ENCODE data around the gene PCBP3.
A peak's percentile ranks its signal among the peaks of the same experiment; 100 is the strongest.

The PCBP3 gene

GRCh38 chr21:45954261-45954660 lies 310.7 kb downstream of the PCBP3 start:
- Histone ChIP-seq H2BK15ac (ENCODE audit: low read depth, poor library complexity, severe bottlenecking) (no peak overlapping the region), H3K18ac (ENCODE audit: low read depth in 1 of 2, low read length in 2 of 2) (no peak overlapping the region), H3K4me1 (ENCODE audit: control insufficient read depth, insufficient read depth, low read depth, low read length) (peaks cover 12% of the 10 kb centered on the region), H3K36me3 (ENCODE audit: control insufficient read depth in 1 of 2, insufficient read depth in 2 of 2, low read depth in 1 of 2, low read length in 2 of 2) (no peaks in the 10 kb centered on the region), H3K4me2 (ENCODE audit: low read length, poor library complexity, severe bottlenecking) (no peak overlapping the region), H2BK120ac (ENCODE audit: low read depth, low read length) (no peak overlapping the region), H3K9me3 (ENCODE audit: control insufficient read depth, low read length) (no peaks in the 10 kb centered on the region), H4K91ac (ENCODE audit: low read length) (no peak overlapping the region), H3K4me3 (ENCODE audit: insufficient read depth in 1 of 2, low read depth in 1 of 2, low read length in 2 of 2) (peak overlapping the region in 1 of 2 experiments; percentile 32), H3K23ac (ENCODE audit: low read length in 2 of 2) (no peak overlapping the region), H3K9ac (ENCODE audit: low read length) (peak overlapping the region; percentile 88), H3K27me3 (ENCODE audit: control insufficient read depth in 1 of 2, insufficient read depth in 1 of 2, low read length in 2 of 2) (peaks cover 0 to 4% of the 10 kb centered on the region in 2 experiments), H2AK5ac (ENCODE audit: low read length, severe bottlenecking) (no peak overlapping the region), H2AFZ (ENCODE audit: low read depth, low read length) (no peak overlapping the region), H3K79me1 (replicated peaks; ENCODE audit: low read length, poor library complexity, severe bottlenecking) (no peaks in the 10 kb centered on the region), H3K14ac (ENCODE audit: low read length in 2 of 2) (no peak overlapping the region), H2BK12ac (ENCODE audit: low read length in 2 of 2) (no peak overlapping the region), H2BK5ac (ENCODE audit: low read depth, low read length, poor library complexity, severe bottlenecking) (no peak overlapping the region), H3K27ac (ENCODE audit: low read length, poor library complexity, severe bottlenecking) (no peak overlapping the region), H4K8ac (ENCODE audit: low read length) (no peak overlapping the region), H3K4ac (ENCODE audit: low read depth in 1 of 2, low read length in 2 of 2) (no peak overlapping the region)
- 41% methylated on average over 12 of the region's 12 CpGs for WGBS
- peak; percentile 36 for DNase-seq

- Histone ChIP-seq H4K91ac (ENCODE audit: low read length) (no peak overlapping the region), H3K4me1 (ENCODE audit: control insufficient read depth, insufficient read depth, low read depth, low read length) (peaks cover 10% of the 10 kb centered on the region), H2AK5ac (ENCODE audit: low read length, severe bottlenecking) (no peak overlapping the region), H3K27ac (ENCODE audit: low read length, poor library complexity, severe bottlenecking) (no peak overlapping the region), H3K27me3 (ENCODE audit: control insufficient read depth in 1 of 2, insufficient read depth in 1 of 2, low read length in 2 of 2) (peaks cover 0 to 7% of the 10 kb centered on the region in 2 experiments), H2AFZ (ENCODE audit: low read depth, low read length) (no peak overlapping the region), H3K9me3 (ENCODE audit: control insufficient read depth, low read length) (no peaks in the 10 kb centered on the region), H3K79me1 (replicated peaks; ENCODE audit: low read length, poor library complexity, severe bottlenecking) (no peaks in the 10 kb centered on the region), H3K4ac (ENCODE audit: low read depth in 1 of 2, low read length in 2 of 2) (no peak overlapping the region), H3K36me3 (ENCODE audit: control insufficient read depth in 1 of 2, insufficient read depth in 2 of 2, low read depth in 1 of 2, low read length in 2 of 2) (no peaks in the 10 kb centered on the region), H2BK12ac (ENCODE audit: low read length in 2 of 2) (no peak overlapping the region), H3K4me2 (ENCODE audit: low read length, poor library complexity, severe bottlenecking) (no peak overlapping the region), H4K8ac (ENCODE audit: low read length) (no peak overlapping the region), H3K18ac (ENCODE audit: low read depth in 1 of 2, low read length in 2 of 2) (no peak overlapping the region), H2BK120ac (ENCODE audit: low read depth, low read length) (no peak overlapping the region), H2BK5ac (ENCODE audit: low read depth, low read length, poor library complexity, severe bottlenecking) (no peak overlapping the region), H3K4me3 (ENCODE audit: insufficient read depth in 1 of 2, low read depth in 1 of 2, low read length in 2 of 2) (no peak overlapping the region), H3K23ac (ENCODE audit: low read length in 2 of 2) (no peak overlapping the region), H2BK15ac (ENCODE audit: low read depth, poor library complexity, severe bottlenecking) (no peak overlapping the region), H3K9ac (ENCODE audit: low read length) (peak overlapping the region; percentile 88), H3K14ac (ENCODE audit: low read length in 2 of 2) (no peak overlapping the region)
- no peak for DNase-seq
- WGBS = 96% methylated on average over 6 of the region's 6 CpGs
Measured at GRCh38 chr21:45954921-45955320, 311.4 kb downstream of the PCBP3 start.

GRCh38 chr21:45957551-45957950 lies 314.0 kb downstream of the PCBP3 start:
- H2AK5ac ChIP-seq (ENCODE audit: low read length, severe bottlenecking) = no peak overlapping the region
- no peak overlapping the region for H2AFZ ChIP-seq (ENCODE audit: low read depth, low read length)
- no peak overlapping the region for H4K91ac ChIP-seq (ENCODE audit: low read length)
- no peak overlapping the region for H2BK15ac ChIP-seq (ENCODE audit: low read depth, poor library complexity, severe bottlenecking)
- WGBS = 96% methylated on average over 2 of the region's 4 CpGs
- H3K9me3 ChIP-seq (ENCODE audit: control insufficient read depth, low read length) = no peaks in the 10 kb centered on the region
- no peak overlapping the region for H3K4me2 ChIP-seq (ENCODE audit: low read length, poor library complexity, severe bottlenecking)
- H3K4ac ChIP-seq (ENCODE audit: low read depth in 1 of 2, low read length in 2 of 2) = no peak overlapping the region
- peaks cover 0 to 7% of the 10 kb centered on the region in 2 experiments for H3K27me3 ChIP-seq (ENCODE audit: control insufficient read depth in 1 of 2, insufficient read depth in 1 of 2, low read length in 2 of 2)
- H2BK12ac ChIP-seq (ENCODE audit: low read length in 2 of 2) = no peak overlapping the region
- H3K27ac ChIP-seq (ENCODE audit: low read length, poor library complexity, severe bottlenecking) = no peak overlapping the region
- peak overlapping the region in 1 of 2 experiments; percentile 35 for H3K4me3 ChIP-seq (ENCODE audit: insufficient read depth in 1 of 2, low read depth in 1 of 2, low read length in 2 of 2)
- H3K36me3 ChIP-seq (ENCODE audit: control insufficient read depth in 1 of 2, insufficient read depth in 2 of 2, low read depth in 1 of 2, low read length in 2 of 2) = no peaks in the 10 kb centered on the region
- no peaks in the 10 kb centered on the region for H3K79me1 ChIP-seq (replicated peaks; ENCODE audit: low read length, poor library complexity, severe bottlenecking)
- no peak overlapping the region for H3K23ac ChIP-seq (ENCODE audit: low read length in 2 of 2)
- H3K14ac ChIP-seq (ENCODE audit: low read length in 2 of 2) = no peak overlapping the region
- no peak overlapping the region for H4K8ac ChIP-seq (ENCODE audit: low read length)
- no peak overlapping the region for H3K18ac ChIP-seq (ENCODE audit: low read depth in 1 of 2, low read length in 2 of 2)
- no peak for DNase-seq
- H2BK5ac ChIP-seq (ENCODE audit: low read depth, low read length, poor library complexity, severe bottlenecking) = no peak overlapping the region
- peak overlapping the region; percentile 80 for H3K9ac ChIP-seq (ENCODE audit: low read length)
- H2BK120ac ChIP-seq (ENCODE audit: low read depth, low read length) = no peak overlapping the region
- peaks cover 3% of the 10 kb centered on the region for H3K4me1 ChIP-seq (ENCODE audit: control insufficient read depth, insufficient read depth, low read depth, low read length)

- Histone ChIP-seq H4K8ac (ENCODE audit: low read length) (no peak overlapping the region), H3K14ac (ENCODE audit: low read length in 2 of 2) (no peak overlapping the region), H2AFZ (ENCODE audit: low read depth, low read length) (no peak overlapping the region), H3K36me3 (ENCODE audit: control insufficient read depth in 1 of 2, insufficient read depth in 2 of 2, low read depth in 1 of 2, low read length in 2 of 2) (no peaks in the 10 kb centered on the region), H3K27me3 (ENCODE audit: control insufficient read depth in 1 of 2, insufficient read depth in 1 of 2, low read length in 2 of 2) (peaks cover 0 to 7% of the 10 kb centered on the region in 2 experiments), H3K4ac (ENCODE audit: low read depth in 1 of 2, low read length in 2 of 2) (no peak overlapping the region), H3K4me3 (ENCODE audit: insufficient read depth in 1 of 2, low read depth in 1 of 2, low read length in 2 of 2) (peak overlapping the region in 1 of 2 experiments; percentile 45), H3K9me3 (ENCODE audit: control insufficient read depth, low read length) (no peaks in the 10 kb centered on the region), H3K79me1 (replicated peaks; ENCODE audit: low read length, poor library complexity, severe bottlenecking) (no peaks in the 10 kb centered on the region), H3K4me2 (ENCODE audit: low read length, poor library complexity, severe bottlenecking) (no peak overlapping the region), H4K91ac (ENCODE audit: low read length) (no peak overlapping the region), H3K18ac (ENCODE audit: low read depth in 1 of 2, low read length in 2 of 2) (no peak overlapping the region), H2BK120ac (ENCODE audit: low read depth, low read length) (no peak overlapping the region), H3K4me1 (ENCODE audit: control insufficient read depth, insufficient read depth, low read depth, low read length) (peaks cover 3% of the 10 kb centered on the region), H2AK5ac (ENCODE audit: low read length, severe bottlenecking) (no peak overlapping the region), H3K9ac (ENCODE audit: low read length) (peak overlapping the region; percentile 80), H3K27ac (ENCODE audit: low read length, poor library complexity, severe bottlenecking) (no peak overlapping the region), H2BK15ac (ENCODE audit: low read depth, poor library complexity, severe bottlenecking) (no peak overlapping the region), H2BK12ac (ENCODE audit: low read length in 2 of 2) (no peak overlapping the region), H2BK5ac (ENCODE audit: low read depth, low read length, poor library complexity, severe bottlenecking) (no peak overlapping the region), H3K23ac (ENCODE audit: low read length in 2 of 2) (no peak overlapping the region)
- 75% methylated on average over 7 of the region's 7 CpGs for WGBS
- DNase-seq = no peak
Measured at GRCh38 chr21:45957981-45958600, 314.6 kb downstream of the PCBP3 start.
